ENCODE measurements around the gene RIN3.

- no peak for TF ChIP-seq CTCF (IDR thresholded peaks at IDR 0.05)
- no peak for TF ChIP-seq POLR2A (IDR thresholded peaks at IDR 0.05)
These were observed 32.2 kb upstream of the RIN3 start for GRCh38 chr14:92481386-92481785.

All from prostate gland (tissue), 2 donors.